Left ventricle myocardium inferior (tissue), 1 donor: ENCODE measurements around the gene LTBP1. TPM values are rescaled to one million over a fixed set of nuclear protein-coding genes. Genes with fewer than 3 reads are reported as not detected.

Experiments
- DNase-seq: peaks from one replicate; pipeline ENCODE4 v3.0.0-alpha.2; 2020
- H3K27ac ChIP-seq: fragments of 200-600 bp; replicated peaks from 2 replicates; pipeline ENCODE4 v1.8.0; 2021
- H3K27me3 ChIP-seq: fragments of 200-600 bp; 2 replicates; pipeline ENCODE4 v1.8.0; 2021; ENCODE audit warnings: low read depth
- H3K36me3 ChIP-seq: fragments of 200-600 bp; 2 replicates; pipeline ENCODE4 v1.8.0; 2021
- H3K4me1 ChIP-seq: fragments of 200-600 bp; 2 replicates; pipeline ENCODE4 v1.8.0; 2021
- H3K4me3 ChIP-seq: fragments of 200-600 bp; 2 replicates; pipeline ENCODE4 v1.8.0; 2021; ENCODE audit warnings: mild to moderate bottlenecking, moderate library complexity
- H3K9me3 ChIP-seq: fragments of 200-600 bp; replicated peaks from 2 replicates; pipeline ENCODE4 v1.8.0; 2021
- intact Hi-C: fragments of 100-400 bp; cut with micrococcal nuclease; formaldehyde crosslinking; loops from one replicate; pipeline ENCODE4 v1.11.0; 2022
- total RNA-seq: library from RNA; stranded (reverse); fragmentation: NEBNext Ultra II Directional; extraction: Animal tissue kit (Norgen Biotek cat#: 25700); gene quantifications from one replicate; pipeline ENCODE4 v1.2.1, GENCODE V29; 2021
- TF ChIP-seq, protein P1 (sequence below): fragments of 200-600 bp; IDR thresholded peaks from 2 replicates; pipeline ENCODE4 v1.8.0; 2021; ENCODE audit warnings: antibody characterized with exemption, mild to moderate bottlenecking, borderline replicate concordance
- donor health status: DM: no; HTN: yes; CAD: no; lungs with severe emphysema.

Gene LTBP1
- total RNA-seq, 1 donor from 2014 or later = 88.9 TPM

- Histone ChIP-seq H3K27me3 (no peaks in the 10 kb centered on the region), H3K4me1 (peaks cover 10% of the 10 kb centered on the region), H3K9me3 (no peaks in the 10 kb centered on the region), H3K4me3 (no peak overlapping the region), H3K27ac (no peak overlapping the region), H3K36me3 (no peaks in the 10 kb centered on the region)
- intact Hi-C loops = no loop called here
- TF ChIP-seq, protein P1, sequence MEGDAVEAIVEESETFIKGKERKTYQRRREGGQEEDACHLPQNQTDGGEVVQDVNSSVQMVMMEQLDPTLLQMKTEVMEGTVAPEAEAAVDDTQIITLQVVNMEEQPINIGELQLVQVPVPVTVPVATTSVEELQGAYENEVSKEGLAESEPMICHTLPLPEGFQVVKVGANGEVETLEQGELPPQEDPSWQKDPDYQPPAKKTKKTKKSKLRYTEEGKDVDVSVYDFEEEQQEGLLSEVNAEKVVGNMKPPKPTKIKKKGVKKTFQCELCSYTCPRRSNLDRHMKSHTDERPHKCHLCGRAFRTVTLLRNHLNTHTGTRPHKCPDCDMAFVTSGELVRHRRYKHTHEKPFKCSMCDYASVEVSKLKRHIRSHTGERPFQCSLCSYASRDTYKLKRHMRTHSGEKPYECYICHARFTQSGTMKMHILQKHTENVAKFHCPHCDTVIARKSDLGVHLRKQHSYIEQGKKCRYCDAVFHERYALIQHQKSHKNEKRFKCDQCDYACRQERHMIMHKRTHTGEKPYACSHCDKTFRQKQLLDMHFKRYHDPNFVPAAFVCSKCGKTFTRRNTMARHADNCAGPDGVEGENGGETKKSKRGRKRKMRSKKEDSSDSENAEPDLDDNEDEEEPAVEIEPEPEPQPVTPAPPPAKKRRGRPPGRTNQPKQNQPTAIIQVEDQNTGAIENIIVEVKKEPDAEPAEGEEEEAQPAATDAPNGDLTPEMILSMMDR = no peak
- DNase-seq = no peak
Observed at GRCh38 chr2:33236482-33237385, 290.0 kb downstream of the LTBP1 start.

DNA sequence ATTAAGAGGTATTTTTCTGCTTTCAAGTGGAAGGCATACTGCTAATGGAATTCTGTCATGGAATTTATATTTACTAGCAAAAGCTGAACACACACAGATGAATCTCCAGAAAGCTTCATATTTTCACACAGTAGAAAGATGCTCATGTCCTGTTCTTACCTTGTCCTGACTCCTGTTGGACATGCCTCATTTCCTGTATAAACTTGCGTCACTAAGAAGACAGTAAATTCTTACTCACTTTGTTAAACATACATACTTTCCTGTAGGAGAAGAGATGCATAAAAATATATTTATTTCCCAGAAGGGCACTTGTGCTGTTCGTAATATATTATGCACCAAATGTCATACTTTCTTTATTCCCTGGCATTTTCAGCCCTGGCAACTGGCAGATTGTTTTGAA, 291.4 kb downstream of the LTBP1 start:
- no peaks in the 10 kb centered on the region for H3K9me3 ChIP-seq
- H3K27ac ChIP-seq = no peak overlapping the region
- no peak overlapping the region for H3K4me3 ChIP-seq
- intact Hi-C loops = no loop called here
- peaks cover 21% of the 10 kb centered on the region for H3K4me1 ChIP-seq
- TF ChIP-seq, protein P1 = no peak
- H3K36me3 ChIP-seq = no peaks in the 10 kb centered on the region
- no peaks in the 10 kb centered on the region for H3K27me3 ChIP-seq
- DNase-seq = no peak

DNA sequence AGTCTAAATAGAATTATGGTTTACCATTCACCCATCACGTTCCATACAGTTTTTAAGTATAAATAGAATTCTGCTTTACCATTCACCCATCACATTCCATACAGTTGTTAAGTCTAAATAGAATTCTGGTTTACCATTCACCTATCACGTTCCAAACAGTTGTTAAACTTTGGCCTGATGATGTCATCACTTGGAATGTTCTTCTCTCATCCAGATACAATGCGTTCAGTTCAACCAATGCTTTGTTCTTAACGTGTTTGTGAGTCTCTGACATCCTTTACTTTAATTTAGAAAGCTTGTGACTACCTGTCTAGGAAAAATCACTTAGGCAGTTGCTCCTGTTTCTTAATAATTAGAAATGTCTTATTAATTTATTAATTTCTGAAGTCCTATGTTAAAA, 293.4 kb downstream of the LTBP1 start:
- no peaks in the 10 kb centered on the region for H3K36me3 ChIP-seq
- no peaks in the 10 kb centered on the region for H3K9me3 ChIP-seq
- DNase-seq = no peak
- intact Hi-C loops = no loop called here
- H3K4me1 ChIP-seq = peaks cover 21% of the 10 kb centered on the region
- H3K27me3 ChIP-seq = no peaks in the 10 kb centered on the region
- TF ChIP-seq, protein P1 = no peak
- H3K4me3 ChIP-seq = no peak overlapping the region
- H3K27ac ChIP-seq = no peak overlapping the region

- Histone ChIP-seq H3K27me3 (no peaks in the 10 kb centered on the region), H3K9me3 (no peaks in the 10 kb centered on the region), H3K27ac (no peak overlapping the region), H3K36me3 (no peaks in the 10 kb centered on the region), H3K4me3 (no peak overlapping the region), H3K4me1 (peaks cover 20% of the 10 kb centered on the region)
- DNase-seq = no peak
- TF ChIP-seq, protein P1 = no peak
- intact Hi-C loops = no loop called here
Observed at GRCh38 chr2:33241072-33241471, 294.3 kb downstream of the LTBP1 start.

GRCh38 chr2:33241581-33241980, 294.8 kb downstream of the LTBP1 start:
- DNase-seq = no peak
- Histone ChIP-seq H3K27me3 (no peaks in the 10 kb centered on the region), H3K9me3 (no peaks in the 10 kb centered on the region), H3K36me3 (no peaks in the 10 kb centered on the region), H3K4me3 (no peak overlapping the region), H3K27ac (no peak overlapping the region), H3K4me1 (peaks cover 18% of the 10 kb centered on the region)
- TF ChIP-seq, protein P1 = no peak
- intact Hi-C loops = no loop called here
